HG02763 (cell line): ENCODE measurements around the gene MDGA2.

Experiments used
- ATAC-seq: cut with Tn5 transposase; IDR thresholded peaks from one replicate; pipeline ENCODE4 v1.9.1; 2021; ENCODE audit warnings: mild to moderate bottlenecking, moderate library complexity; ENCODE audit not compliant: unreplicated experiment

Gene MDGA2

DNA sequence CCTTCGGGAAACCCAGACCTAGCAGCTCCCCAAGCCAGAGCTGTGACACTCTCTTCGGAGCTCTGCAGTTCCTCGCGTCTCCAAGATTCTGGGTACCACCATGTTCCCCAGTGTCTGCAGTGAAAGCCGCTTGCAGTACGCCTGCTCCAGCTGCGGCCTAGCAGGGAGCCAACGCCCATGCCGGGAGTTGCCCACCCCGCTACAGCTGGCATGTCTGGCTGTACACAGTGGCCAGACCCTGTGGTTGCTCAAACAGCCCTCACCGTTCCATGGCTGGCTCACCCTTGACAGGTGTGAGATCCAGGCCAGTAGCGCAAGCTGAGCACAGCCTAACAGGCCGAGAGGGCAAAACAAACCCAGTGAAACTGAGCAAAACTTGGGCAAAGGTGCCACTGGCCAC lies 520.0 kb downstream of the MDGA2 start:
- no peak for ATAC-seq

DNA sequence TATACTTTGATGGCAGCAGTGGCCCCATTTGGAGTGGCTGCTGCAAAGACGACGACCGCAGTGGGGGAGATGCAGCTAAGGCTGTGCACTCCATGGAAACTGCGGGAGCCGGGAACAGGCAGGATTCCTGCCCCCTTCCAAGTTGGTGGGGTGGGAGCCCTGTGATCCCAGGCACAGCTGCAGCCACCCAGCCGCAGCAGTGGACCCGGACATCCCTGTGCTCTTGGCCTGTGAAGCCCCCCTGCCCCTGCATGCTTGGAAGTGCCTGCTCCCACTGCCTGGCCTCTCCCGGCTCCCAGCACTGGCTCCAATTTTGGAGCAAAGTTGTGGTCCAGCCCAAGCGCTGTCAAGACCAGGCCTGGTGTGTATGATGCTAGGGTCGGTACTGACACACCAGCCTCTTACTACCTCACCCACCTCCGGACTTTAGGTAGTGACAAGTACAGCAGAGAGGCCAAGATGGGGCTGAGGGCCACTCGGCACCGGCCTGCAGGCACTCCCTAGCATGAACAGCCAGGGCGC lies 521.1 kb downstream of the MDGA2 start:
- no peak for ATAC-seq

DNA sequence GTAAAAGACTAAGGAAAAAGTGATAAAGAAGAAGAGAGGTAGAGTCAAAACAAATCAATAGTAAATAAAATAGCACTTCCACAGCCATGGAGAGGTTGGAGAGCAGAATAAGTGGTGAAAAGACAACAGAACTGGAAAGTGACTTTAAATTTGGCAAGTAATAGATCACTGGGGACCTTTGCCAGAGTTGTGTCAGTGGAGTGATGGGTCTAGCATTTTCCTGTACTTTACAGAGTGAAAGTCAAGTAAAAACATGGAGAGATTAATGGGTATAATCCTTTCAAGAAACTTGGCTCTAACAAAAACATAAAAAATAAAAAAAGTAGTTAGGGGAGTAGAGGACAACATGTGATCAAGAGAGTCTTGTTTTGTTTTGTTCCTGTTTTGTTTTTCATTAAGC lies 521.7 kb downstream of the MDGA2 start:
- ATAC-seq, result no peak

- no peak for ATAC-seq
These were observed 525.1 kb downstream of the MDGA2 start for GRCh38 chr14:47150267-47150666.

DNA sequence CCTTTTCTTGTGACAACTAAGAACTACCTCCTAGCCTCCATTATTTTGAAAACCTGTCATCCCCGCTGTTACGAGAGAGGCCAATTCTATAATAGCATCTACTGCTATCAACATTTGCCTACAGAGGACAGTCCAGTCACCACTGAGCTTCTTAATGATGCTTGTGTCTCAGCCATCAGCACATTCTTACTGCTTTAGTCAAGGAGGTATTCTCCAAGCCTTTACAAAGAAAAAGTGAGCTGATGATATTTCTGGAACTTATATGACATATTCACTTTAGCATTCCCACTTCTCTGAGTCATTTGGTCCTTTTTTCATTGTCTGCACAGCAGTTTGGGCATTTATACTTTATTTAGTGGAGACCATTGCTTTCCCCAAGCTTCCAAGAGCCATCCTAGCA lies 526.1 kb downstream of the MDGA2 start:
- no peak for ATAC-seq

DNA sequence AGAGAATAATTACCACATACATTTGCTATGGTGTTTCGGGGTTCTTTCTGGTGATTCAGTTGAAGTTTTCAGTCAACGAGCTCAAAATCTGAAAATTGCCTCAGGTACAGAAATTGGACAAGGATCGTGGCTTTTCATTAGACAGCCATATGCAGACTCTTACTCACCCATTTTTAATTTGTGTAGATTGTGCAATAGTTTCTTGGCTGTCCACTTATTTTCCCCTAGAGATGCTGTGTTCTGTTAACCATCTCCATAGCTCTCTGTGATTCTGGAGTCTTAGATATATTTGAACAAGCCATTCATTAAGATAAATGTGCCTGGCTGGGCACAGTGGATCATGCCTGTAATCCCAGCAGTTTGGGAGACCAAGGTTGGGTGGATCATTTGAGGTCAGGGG lies 526.7 kb downstream of the MDGA2 start:
- ATAC-seq, result no peak

- ATAC-seq, result no peak
These were observed 554.8 kb downstream of the MDGA2 start for GRCh38 chr14:47120645-47121044.

DNA sequence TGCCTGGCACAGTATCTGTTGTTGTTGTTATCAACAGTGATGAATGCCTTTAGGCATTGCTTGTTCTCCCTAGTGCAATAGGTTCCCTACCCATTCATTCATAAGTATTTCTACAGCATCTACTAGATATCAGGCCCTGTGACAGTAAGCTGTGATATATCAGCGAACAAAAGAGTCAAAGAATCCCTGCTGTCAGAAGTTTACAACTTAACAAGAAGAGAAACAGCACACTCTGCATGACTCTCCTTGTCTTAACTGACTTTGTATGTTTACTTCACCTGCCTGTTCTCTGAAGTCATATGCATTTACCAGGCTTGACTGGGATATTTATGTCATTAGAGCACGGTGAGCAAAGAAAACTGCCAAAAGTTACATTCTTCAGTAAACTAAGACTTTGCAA lies 571.6 kb downstream of the MDGA2 start:
- no peak for ATAC-seq

DNA sequence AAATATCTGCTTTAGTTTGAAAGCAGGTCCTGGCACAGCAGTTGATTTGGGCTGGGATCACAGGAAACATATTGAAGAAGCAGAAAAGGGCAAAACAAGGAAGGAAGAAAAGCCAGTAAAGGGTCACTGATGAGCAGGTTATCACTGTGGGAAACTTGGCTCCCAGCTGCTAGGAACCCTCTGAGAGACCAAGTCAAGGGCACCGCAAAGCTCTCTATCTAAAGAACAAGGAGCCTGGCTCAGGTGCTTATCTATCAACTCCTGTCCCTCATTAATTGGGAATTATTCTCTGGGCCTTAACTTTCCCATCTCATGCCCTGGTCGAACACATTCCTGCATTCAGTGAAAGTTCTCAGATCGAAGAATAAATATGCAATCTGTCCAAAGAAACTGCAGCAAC lies 572.9 kb downstream of the MDGA2 start:
- no peak for ATAC-seq

DNA sequence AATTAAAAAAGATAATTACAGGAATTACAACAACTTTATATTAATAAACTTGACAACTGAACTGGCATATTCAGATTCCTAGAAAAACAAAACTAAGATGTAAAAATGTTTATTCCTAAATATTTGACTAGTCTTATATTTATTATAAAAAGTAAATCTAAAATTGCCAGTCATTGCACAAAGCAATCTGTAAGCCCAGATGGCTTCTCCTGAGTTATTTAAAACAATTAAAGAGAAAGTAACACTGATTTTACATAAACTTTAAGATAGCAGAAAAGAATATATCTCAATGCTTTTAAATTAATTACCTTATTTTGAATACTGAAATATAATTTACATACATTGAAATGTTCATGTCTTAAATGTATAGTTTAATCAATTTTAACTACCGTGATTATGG lies 589.7 kb downstream of the MDGA2 start:
- no peak for ATAC-seq

- no peak for ATAC-seq
These were observed 610.1 kb downstream of the MDGA2 start for GRCh38 chr14:47065326-47065725.

DNA sequence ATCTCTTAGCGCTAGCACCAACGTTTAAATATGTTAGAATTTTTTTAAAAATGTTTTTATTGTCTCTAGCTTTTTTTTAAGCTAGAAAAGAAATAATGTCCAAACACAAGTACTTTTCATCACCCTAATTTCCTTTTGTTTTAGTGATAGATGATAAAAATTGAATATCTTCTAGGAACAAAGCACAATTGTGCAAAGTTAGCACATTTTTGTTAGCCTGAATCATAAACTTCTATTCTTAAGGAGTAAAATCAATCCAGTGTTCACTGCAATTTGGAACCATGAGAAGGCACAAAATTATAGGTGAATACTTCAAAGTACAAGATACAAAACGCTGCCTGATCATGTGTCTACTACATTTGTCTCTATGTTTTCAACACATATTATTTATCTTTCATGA lies 615.4 kb downstream of the MDGA2 start:
- no peak for ATAC-seq

- no peak for ATAC-seq
These were observed 618.0 kb downstream of the MDGA2 start for GRCh38 chr14:47057364-47057763.

GRCh38 chr14:47044841-47045240 lies 630.6 kb downstream of the MDGA2 start:
- no peak for ATAC-seq

DNA sequence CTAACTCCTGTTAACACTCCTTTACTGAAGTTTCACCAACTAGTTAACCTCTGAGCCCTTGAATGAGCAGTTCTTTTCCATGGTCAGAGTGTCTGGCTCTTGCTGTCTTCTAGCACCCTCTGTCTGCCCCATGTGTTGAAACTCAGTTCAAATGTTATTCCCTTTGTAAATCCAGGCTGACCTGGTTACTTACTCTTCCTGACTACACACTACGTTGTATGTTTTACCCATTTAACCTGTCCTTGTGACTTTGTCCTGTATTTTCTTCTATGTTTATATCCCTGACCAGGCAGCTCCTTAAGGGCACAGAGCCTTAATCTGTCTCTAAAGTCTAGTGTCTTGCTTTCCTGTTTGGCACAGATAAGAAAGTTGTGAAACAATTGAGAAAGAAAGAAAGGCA lies 634.9 kb downstream of the MDGA2 start:
- ATAC-seq, result no peak

- ATAC-seq, result no peak
These were observed 636.1 kb downstream of the MDGA2 start for GRCh38 chr14:47039336-47039735.

DNA sequence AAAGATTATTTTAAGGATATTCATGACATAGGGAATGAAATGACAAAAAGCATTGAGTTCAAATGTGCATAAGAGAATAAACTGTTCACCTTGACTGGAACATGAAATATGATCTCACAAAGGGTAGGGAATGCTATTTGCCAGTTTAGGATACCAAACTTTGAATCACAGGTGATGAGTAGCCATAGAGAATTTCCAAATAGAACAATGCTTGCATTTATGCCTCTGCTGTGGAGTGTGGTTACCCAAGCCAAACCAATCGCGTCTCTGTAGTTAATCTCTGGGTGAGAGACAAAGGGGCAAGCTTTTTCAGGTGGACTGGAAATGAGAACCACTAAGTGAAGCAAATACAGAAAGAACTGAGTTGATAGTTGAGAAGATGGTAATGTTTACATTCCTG lies 652.7 kb downstream of the MDGA2 start:
- ATAC-seq, result no peak

DNA sequence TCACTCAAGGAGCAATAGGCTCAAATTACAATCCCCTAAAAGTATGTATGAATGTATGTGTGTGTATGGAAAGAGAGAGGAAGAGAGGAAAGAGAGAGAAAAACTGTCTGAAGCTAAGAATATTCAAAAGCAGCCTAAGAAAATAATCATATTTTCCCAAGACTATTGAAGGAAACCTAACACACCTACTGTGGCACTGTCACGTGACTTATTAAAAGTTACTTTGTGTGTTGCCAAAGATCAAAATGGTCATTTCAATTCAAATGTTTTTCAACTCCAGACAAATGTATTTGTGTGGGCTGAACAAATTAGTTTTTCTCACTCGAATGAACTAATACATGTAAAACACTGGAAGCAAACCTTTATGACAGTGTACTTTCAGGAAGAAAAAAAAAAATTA lies 654.9 kb downstream of the MDGA2 start:
- ATAC-seq, result no peak

- no peak for ATAC-seq
These were observed 662.7 kb downstream of the MDGA2 start for GRCh38 chr14:47012533-47013280.

- no peak for ATAC-seq
These were observed 665.8 kb downstream of the MDGA2 start for GRCh38 chr14:47009615-47010014.

DNA sequence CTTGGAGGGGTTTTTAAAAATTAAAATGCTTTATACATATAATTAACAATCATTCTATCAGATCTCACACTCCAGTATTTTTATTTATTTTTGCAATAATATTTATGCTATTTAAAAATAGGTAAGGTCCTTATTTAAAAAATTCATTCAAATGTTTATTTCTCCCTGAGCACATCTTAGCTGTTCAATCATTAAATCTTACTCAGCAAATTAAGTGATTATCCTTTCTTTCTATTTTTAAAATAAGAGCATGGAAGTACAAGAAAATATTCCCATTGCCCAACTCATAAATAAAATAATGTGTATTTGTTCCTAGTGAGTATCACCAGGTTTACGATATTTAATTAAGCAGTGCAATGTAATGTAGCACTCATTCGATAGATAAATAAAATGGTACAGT lies 666.7 kb downstream of the MDGA2 start:
- ATAC-seq, result no peak

GRCh38 chr14:46999661-47000060 lies 675.7 kb downstream of the MDGA2 start:
- ATAC-seq, result no peak

GRCh38 chr14:46989566-46989965 lies 685.8 kb downstream of the MDGA2 start:
- no peak for ATAC-seq
